Skin of body (tissue), 2 donors: ENCODE measurements around the gene TSPAN12. TPM values are rescaled to one million over a fixed set of nuclear protein-coding genes. Genes with fewer than 3 reads are reported as not detected.
"Not testable (repeated sequence)": the region's sequence is repeated elsewhere in the genome, so short reads cannot be mapped to it uniquely, and the experiment has no call there.

Experiments
- DNase-seq: peaks from one replicate; lab custom pipeline; 2025; lab: John Stamatoyannopoulos, UW
- total RNA-seq: library from RNA; depleted of rRNA; stranded (reverse); fragments of >200 nt; gene quantifications from one replicate; pipeline ENCODE4 v1.2.3, GENCODE V29; 2014

The TSPAN12 gene
- total RNA-seq, 1 donor from 2014 or later, result 8.4 TPM

DNA sequence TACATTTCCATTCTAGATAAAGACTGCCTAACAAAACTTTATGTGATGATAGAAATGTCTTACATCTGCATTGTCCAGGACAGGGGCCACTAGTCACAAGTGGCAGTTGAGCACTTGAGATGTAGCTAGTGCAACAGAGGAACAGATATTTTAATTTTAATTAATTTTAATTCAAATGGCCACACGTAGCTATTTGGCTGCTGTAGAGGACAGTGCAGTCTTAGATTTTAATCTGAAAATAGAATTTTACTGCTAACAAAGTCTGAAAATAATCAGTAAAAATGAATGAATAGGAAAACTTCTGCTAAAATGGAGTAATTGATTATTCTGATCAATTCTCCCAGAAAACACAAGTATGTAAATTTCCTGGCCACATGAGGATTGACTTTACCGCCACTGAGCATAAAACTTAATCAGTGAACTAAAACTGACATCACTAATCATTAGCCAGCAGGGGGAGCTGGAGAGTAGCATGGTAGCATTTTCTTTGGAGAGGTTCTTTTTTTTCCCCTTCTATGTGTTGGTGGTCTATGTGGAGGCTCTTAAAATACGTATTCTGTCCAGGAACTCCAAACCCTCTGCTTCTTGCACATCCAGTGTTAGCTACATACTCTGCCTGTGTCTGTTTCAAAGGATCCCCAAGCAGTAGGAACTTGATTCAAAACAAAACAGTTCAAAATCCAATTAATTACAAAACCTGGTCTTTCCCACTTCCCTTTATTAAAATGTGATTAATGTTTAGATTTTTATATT lies 52.1 kb downstream of the TSPAN12 start:
- DNase-seq, result peak; percentile 18

DNA sequence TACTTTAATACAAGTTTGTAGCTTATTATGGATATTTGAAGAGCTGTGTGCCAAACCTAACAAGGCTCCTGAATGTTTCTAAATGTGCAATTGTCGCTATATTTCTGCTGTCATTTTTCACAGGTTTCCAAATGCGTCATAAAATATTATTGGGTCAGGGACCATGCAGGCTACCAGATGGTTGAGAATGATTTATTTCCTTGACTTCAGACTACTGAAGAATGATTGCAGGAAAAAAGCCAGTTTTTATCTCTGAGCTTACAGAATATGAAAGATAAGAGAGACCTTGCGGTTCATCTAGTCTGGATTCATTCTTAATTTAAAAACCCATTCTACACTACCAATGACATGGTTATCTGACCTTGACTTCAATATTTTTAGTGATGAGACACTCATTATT lies 55.2 kb downstream of the TSPAN12 start:
- DNase-seq, result no peak

DNA sequence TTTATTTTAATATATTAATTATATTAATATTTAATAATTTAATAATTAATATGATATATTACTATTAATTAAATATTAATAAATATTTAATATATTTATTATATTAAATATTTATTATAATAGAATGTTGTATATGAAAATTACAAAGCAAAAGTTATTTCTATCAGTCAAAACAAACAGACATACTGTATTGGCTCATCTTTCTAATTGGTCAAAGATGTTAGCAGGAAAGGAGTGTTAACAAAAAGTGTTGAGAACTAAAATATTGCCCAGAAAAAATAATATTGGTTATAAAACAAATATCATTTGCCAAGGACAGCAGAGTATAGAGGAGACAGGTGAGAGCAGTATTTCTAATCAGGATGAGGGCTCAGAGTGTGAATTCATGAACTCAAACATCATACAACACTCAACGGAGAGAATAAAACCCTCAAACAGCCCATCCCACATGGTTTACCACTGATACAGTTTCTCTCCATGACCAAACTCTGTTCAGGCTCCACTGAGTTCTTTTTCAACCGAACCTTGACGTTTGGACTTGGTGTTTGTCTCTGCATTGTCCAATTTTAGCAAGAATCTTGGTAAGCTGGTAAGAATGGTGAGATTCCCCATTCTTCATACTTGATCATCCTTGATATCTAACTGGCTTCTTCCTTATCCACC lies 58.0 kb downstream of the TSPAN12 start:
- DNase-seq, result no peak

GRCh38 chr7:120799147-120799546 lies 58.8 kb downstream of the TSPAN12 start:
- DNase-seq, result no peak

GRCh38 chr7:120797026-120797645 lies 60.8 kb downstream of the TSPAN12 start:
- DNase-seq, result no peak

DNA sequence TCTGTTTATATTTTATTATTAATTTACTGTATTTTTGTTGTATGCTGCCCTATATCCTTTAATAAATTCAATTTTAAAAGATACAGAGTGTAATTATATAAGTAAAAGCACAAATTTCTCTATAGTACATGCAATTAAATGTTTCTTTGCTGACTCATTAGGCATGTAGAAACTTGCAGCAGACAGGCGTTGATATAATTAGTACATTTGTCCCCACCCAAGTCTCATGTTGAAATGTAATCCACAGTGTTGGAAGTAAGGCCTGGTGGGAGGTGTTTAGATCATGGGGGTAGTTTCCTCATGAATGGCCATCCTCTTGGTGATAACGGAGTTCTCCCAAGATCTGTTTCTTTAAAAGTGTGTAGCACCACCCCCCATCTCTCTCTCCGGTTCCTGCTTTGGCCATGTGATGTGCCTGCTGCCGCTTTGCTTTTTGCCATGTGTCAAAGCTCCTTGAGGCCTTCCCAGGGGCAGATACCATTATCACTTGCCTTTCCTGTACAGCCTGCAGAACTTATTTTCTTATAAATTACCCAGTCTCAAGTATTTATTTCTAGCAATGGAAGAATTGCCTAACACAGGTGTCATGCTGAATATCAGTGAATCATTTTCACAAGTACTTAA lies 63.7 kb downstream of the TSPAN12 start:
- no peak for DNase-seq

DNA sequence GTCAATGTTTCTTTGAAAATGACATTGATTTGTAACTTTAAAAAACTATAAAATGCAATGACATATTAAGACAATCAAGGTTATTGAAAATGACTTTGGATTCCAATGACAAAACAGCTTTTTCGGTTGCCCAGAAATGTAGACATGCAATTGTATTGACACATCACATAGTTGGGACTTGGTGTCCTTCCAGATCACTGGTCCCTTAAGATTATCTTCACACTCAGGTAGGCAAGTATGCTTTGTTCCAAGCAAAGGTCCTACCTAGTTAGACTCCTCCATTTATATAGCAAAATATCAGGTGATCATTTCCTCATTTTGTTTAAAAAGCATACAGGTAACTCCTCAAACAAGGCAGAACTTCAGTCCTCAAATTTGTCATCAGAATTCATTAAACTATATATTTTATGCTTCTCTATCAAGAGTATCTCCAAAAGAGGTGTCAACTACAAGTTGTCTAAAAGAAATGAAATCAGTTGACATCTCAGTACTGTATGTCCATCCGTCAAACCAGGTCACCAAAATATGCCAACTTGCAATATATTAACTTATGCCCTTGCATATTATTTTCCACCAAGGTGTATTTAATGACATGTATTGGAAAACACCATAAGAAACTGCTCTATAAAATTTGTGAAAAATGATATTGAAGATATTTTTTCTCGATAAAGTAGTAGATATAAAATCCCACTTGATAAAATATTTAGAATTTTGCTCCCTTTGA lies 64.6 kb downstream of the TSPAN12 start:
- DNase-seq, result no peak

GRCh38 chr7:120792861-120793130 lies 65.1 kb downstream of the TSPAN12 start:
- DNase-seq, result no peak

DNA sequence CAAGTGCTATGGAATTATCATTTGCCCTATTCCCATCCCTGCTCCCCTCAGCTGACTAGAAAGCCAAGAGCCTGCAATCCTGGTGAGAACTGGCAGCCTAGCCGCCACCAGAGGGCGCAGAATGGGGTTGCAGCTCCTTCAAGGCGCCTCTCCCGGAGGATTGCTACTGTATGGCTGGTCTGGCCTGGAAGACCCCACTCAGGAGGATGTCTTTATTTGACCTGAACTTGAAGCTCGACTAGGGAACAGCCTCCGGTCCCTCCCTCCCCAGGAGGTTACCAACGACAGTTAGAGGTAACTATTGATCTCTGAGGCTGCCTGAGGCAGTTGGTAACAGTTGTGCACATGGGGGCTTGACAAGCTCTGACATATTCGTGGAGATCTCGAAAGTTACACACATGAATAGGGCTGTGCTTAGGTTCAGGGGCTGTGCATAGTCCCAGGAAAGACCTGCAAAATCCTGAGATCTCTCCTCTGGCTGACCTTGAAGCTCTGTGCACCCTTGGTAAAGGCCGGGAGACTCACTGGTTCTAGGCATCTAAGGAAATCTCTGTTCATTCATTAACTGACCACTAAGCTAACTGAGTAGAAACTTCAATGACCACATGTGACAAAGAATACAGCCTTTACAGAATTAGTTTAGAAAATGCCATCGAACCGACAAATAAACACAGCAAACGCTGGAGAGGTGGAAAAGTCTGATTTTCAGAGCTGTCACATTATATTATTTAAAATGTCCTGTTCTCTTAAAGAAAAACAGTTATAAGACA lies 65.7 kb downstream of the TSPAN12 start:
- no peak for DNase-seq

GRCh38 chr7:120785095-120785494 lies 72.8 kb downstream of the TSPAN12 start:
- DNase-seq, result no peak

DNA sequence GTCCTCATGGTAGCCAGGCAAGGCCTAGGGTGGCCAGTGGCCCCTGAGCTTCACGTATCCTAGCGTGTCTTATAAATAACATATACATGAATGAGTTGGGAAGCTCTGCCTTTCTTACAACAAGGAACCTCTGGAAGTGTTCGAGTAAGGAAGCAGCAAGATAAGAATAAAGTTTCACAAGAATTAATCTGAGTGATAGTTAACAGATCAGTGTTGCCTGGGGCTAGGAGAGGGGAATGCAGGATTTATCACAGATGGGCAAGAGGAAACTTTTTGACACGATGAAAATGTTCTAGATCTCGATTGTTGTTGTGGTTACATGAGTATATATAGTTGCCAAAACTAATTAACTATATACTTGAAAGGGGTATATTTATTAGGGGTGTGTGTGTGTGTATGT lies 74.2 kb downstream of the TSPAN12 start:
- no peak for DNase-seq

DNA sequence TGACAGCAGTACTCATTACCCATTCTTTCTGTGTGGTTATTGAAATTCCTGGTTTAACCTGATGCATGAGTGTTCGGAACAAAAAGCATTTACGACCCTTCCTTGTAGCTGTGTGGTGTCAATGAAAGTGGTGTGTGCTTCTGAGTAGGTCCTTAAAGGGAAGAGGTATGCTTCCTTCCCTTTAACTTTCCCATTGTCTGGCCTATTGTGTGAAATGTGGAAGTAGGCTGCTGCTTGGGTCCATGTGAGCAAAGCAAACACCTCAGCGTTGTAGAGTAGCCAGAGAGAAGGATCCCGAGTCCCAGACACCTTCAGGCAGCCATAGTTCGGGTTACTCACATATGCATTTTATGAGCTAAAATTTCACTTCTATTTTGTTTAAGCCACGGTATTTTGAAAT lies 74.7 kb downstream of the TSPAN12 start:
- DNase-seq, result no peak

DNA sequence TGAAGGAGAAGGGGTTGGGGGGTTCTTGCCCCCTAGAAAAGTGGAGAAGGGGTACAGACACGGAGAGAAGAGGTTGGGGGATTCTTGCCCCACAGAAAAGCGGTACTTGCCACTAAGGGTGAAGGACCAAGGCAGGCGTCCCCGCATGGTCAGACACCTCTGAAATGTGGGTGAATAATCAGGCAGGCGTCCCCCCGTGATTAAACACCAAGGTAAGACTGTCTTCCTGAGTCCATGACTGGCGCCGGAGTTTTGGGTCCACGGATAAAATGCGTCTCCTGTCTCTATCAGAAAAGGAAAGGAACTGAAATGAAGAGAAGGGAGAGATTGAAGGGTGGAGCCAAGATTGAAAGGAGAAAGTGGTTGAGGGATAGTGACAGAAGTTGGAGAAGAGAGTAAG lies 76.0 kb downstream of the TSPAN12 start:
- DNase-seq, result not testable (repeated sequence)

- no peak for DNase-seq
Observed at GRCh38 chr7:120780938-120781337, 77.0 kb downstream of the TSPAN12 start.

- DNase-seq, result not testable (repeated sequence)
Observed at GRCh38 chr7:120780451-120780850, 77.5 kb downstream of the TSPAN12 start.

DNA sequence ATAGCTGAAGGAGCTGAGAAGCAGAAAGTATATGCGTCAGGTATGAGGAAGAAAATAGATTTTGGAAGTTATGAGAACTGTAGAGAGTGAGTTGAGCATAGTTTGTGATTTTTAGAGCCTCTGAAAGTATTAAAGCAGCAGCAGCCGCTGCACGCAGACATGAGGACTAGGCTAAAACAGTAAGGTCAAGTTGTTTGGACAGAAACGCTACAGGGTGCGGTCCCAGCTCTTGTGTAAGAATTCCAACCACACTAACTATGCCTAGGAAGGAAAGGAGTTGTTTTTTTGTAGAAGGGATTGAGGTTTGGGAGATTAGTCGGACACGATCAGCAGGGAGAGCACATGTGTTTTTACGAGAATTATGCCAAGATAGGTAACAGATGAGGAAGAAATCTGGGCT lies 78.9 kb downstream of the TSPAN12 start:
- DNase-seq, result not testable (repeated sequence)

DNA sequence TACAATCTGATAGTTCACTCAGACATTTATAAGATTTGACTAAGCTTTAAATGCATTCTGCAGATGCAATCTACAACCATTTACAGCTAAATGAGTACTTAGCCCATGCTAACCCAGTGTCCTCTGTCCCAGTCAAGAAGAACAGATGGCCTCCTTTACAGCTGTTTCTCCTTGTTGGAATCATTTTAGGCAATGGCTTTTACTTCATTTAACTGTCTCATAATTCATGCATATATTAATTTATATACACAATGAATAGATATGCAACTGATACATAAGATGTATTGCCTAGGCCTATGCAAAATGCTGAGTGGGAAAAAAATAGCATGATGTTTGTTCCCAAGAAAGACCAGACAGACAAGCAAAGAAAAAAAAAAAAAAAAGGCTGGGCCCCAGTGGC lies 82.2 kb downstream of the TSPAN12 start:
- DNase-seq, result no peak

DNA sequence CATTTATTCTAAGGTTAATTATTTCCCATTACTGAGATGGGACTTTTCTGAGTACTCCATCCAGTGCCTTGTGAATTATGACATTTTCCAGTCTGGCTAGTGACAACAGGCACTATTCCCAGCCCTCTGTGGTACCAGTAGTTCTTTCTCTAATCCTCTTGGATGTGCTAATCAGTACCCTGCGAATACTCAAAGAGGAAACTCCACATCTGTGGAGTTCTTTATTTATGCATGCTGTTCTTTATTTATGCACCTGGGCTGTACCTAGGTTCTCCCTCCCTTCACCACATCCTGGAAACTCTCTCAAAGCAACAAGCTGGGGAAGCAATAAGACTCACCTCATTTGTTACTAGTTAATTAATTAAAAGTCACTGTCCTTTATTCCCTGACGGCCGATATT lies 83.5 kb downstream of the TSPAN12 start:
- no peak for DNase-seq

GRCh38 chr7:120770206-120770605 lies 87.7 kb downstream of the TSPAN12 start:
- no peak for DNase-seq

- DNase-seq, result no peak
Observed at GRCh38 chr7:120760851-120761250, 97.1 kb downstream of the TSPAN12 start.

DNA sequence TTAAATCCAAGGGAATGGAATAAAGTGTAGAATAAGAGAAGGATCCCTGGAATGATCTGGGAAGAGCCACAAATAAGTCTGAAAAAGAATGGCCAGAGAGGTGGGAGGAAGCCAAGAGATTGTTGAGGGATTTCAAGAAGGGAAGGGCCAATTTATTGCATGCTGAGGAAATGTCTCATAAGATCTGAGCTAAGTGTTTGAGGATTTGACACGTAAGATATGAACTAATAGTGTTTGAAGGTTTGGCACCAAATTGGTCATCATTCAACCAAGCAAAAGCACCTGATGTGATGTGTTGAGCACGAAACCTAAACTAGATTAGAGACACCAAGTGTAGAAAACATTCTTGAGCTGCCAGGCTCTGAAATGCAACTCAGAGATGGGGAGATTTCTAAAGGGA lies 97.9 kb downstream of the TSPAN12 start:
- DNase-seq, result no peak
